H1 (cell line): Measurements from ENCODE around the gene DLL1. TPM values are rescaled to one million over a fixed set of nuclear protein-coding genes. Genes with fewer than 3 reads are reported as not detected.

Source experiments
- CTCF ChIA-PET: fragments of 300-600 bp; sonication (Branson Sonifier 250); formaldehyde crosslinking; loops from one replicate; lab custom pipeline; 2021; ENCODE audit not compliant: partially characterized antibody; lab: Charles Lee
- POLR2A ChIA-PET: fragments of 300-600 bp; sonication (Branson Sonifier 250); formaldehyde crosslinking; loops from one replicate; lab custom pipeline; 2021; ENCODE audit warnings: inconsistent platforms; ENCODE audit not compliant: partially characterized antibody; lab: Charles Lee
- DNase-seq, 2 experiments: peaks; one replicate each; pipeline versions ENCODE4 v3.0.0 to v3.0.0-alpha.2; 2010 to 2022; ENCODE audit warnings: low spot score in 2 of 2, low read depth in 1 of 2, mixed read lengths in 1 of 2
- FAIRE-seq: peaks from 2 replicates; lab custom pipeline; 2011; peaks lifted over from hg19 to GRCh38; lab: Jason Lieb, UNC
- H2AFZ ChIP-seq: 2 replicates; pipeline ENCODE4 v1.8.1; 2012; ENCODE audit warnings: low read length, inconsistent platforms
- H2AK5ac ChIP-seq: 2 replicates; pipeline ENCODE4 v1.6.1; 2013; ENCODE audit warnings: low read depth, low read length
- H2BK120ac ChIP-seq: replicated peaks from 2 replicates; pipeline ENCODE3; 2013; ENCODE audit warnings: low read depth, low read length, inconsistent platforms
- H2BK12ac ChIP-seq: 2 replicates; pipeline ENCODE4 v1.6.1; 2013; ENCODE audit warnings: low read depth, low read length
- H2BK15ac ChIP-seq: 2 replicates; pipeline ENCODE4 v1.6.1; 2013; ENCODE audit warnings: low read length
- H2BK20ac ChIP-seq: 2 replicates; pipeline ENCODE4 v1.6.1; 2013; ENCODE audit warnings: low read length
- H2BK5ac ChIP-seq: 2 replicates; pipeline ENCODE4 v1.6.1; 2013; ENCODE audit warnings: low read depth, low read length
- H3K14ac ChIP-seq: 2 replicates; pipeline ENCODE4 v1.6.1; 2013; ENCODE audit warnings: inconsistent platforms; ENCODE audit not compliant: insufficient read length
- H3K18ac ChIP-seq: 2 replicates; pipeline ENCODE4 v1.6.1; 2013; ENCODE audit warnings: low read length; ENCODE audit errors: extremely low read depth
- H3K23ac ChIP-seq: 2 replicates; pipeline ENCODE4 v1.6.1; 2013; ENCODE audit warnings: inconsistent platforms; ENCODE audit not compliant: insufficient read length
- H3K23me2 ChIP-seq: 2 replicates; pipeline ENCODE4 v1.6.1; 2013; ENCODE audit warnings: low read depth, low read length
- H3K27ac ChIP-seq: 2 replicates; pipeline ENCODE4 v1.6.1; 2011; ENCODE audit warnings: low read depth, low read length, inconsistent platforms
- H3K27me3 ChIP-seq, 4 experiments: replicated peaks in 1 of 4; 1 replicate in 1 of 4; 2 replicates in 3 of 4; pipeline versions ENCODE4 v1.6.1 to v1.8.1; 2011 to 2013; ENCODE audit warnings: low read length in 3 of 4, mild to moderate bottlenecking in 3 of 4, inconsistent platforms in 2 of 4, mixed read lengths in 2 of 4, moderate library complexity in 1 of 4; ENCODE audit not compliant: control insufficient read depth in 3 of 4, insufficient read depth in 3 of 4; ENCODE audit errors: extremely low read depth in 1 of 4
- H3K36me3 ChIP-seq, 4 experiments: 2 replicates each; pipeline versions ENCODE4 v1.6.1 to v1.8.1; 2011 to 2013; ENCODE audit warnings: mild to moderate bottlenecking in 4 of 4, low read length in 3 of 4, moderate library complexity in 2 of 4, control low read depth in 1 of 4, inconsistent platforms in 1 of 4; ENCODE audit not compliant: insufficient read depth in 4 of 4, control insufficient read depth in 2 of 4
- H3K4ac ChIP-seq: replicated peaks from 2 replicates; pipeline ENCODE3; 2013; ENCODE audit warnings: low read length, low read depth, mixed read lengths, inconsistent platforms; ENCODE audit not compliant: insufficient read length
- H3K4me1 ChIP-seq, 4 experiments: replicated peaks in 1 of 4; 1 replicate in 1 of 4; 2 replicates in 3 of 4; pipeline versions ENCODE4 v1.6.1 to v1.8.1; 2011 to 2013; ENCODE audit warnings: low read length in 3 of 4, inconsistent platforms in 2 of 4, mixed read lengths in 1 of 4; ENCODE audit not compliant: insufficient read depth in 4 of 4, control insufficient read depth in 3 of 4
- H3K4me2 ChIP-seq, 2 experiments: 2 replicates each; pipeline versions ENCODE4 v1.6.1 to v1.8.1; 2011 to 2013; ENCODE audit warnings: low read depth in 2 of 2, low read length in 2 of 2, control low read depth in 1 of 2, inconsistent platforms in 1 of 2, mild to moderate bottlenecking in 1 of 2; ENCODE audit not compliant: insufficient read depth in 1 of 2
- H3K4me3 ChIP-seq, 4 experiments: fragments of 200-600, 300-600 bp in 1 of 4; sonication (generic), shearing (Covaris generic), sonication (Bioruptor Twin) in 1 of 4; 2 replicates each; pipeline versions ENCODE4 v1.5.1 to v1.8.1; 2011 to 2016; ENCODE audit warnings: low read length in 4 of 4, low read depth in 3 of 4, control low read depth in 2 of 4, inconsistent platforms in 2 of 4, mild to moderate bottlenecking in 2 of 4, mixed read lengths in 1 of 4, moderate library complexity in 1 of 4; ENCODE audit not compliant: insufficient read depth in 2 of 4; ENCODE audit errors: extremely low read depth in 1 of 4
- H3K56ac ChIP-seq: replicated peaks from 2 replicates; pipeline ENCODE3; 2013; ENCODE audit warnings: low read depth, mild to moderate bottlenecking, mixed read lengths, low read length, inconsistent platforms; ENCODE audit not compliant: insufficient read length
- H3K79me1 ChIP-seq: 2 replicates; pipeline ENCODE4 v1.6.1; 2013; ENCODE audit warnings: low read depth, low read length, control low read depth
- H3K79me2 ChIP-seq, 2 experiments: 2 replicates each; pipeline versions ENCODE4 v1.6.1 to v1.8.1; 2012 to 2013; ENCODE audit warnings: low read length in 2 of 2, mild to moderate bottlenecking in 2 of 2, inconsistent platforms in 1 of 2; ENCODE audit not compliant: insufficient read depth in 2 of 2, control insufficient read depth in 1 of 2
- H3K9ac ChIP-seq, 4 experiments: replicated peaks in 1 of 4; 1 replicate in 1 of 4; 2 replicates in 3 of 4; pipeline versions ENCODE4 v1.6.1 to v1.8.1; 2011 to 2013; ENCODE audit warnings: low read depth in 3 of 4, low read length in 3 of 4, control low read depth in 2 of 4, mild to moderate bottlenecking in 2 of 4, moderate library complexity in 2 of 4, inconsistent platforms in 1 of 4; ENCODE audit errors: extremely low read depth in 1 of 4
- H3K9me3 ChIP-seq, 2 experiments: 2 replicates each; pipeline versions ENCODE4 v1.6.1 to v1.8.1; 2012 to 2013; ENCODE audit warnings: mild to moderate bottlenecking in 2 of 2, moderate library complexity in 2 of 2, control low read depth in 1 of 2, inconsistent platforms in 1 of 2, low read depth in 1 of 2, low read length in 1 of 2, mixed read lengths in 1 of 2; ENCODE audit not compliant: insufficient read depth in 2 of 2
- H4K20me1 ChIP-seq, 2 experiments: replicated peaks in 1 of 2; 2 replicates each; pipeline versions ENCODE3 to v1.8.1; 2011 to 2013; ENCODE audit warnings: inconsistent platforms in 2 of 2, low read length in 2 of 2, mild to moderate bottlenecking in 1 of 2; ENCODE audit not compliant: insufficient read depth in 2 of 2, control insufficient read depth in 1 of 2
- H4K5ac ChIP-seq: 2 replicates; pipeline ENCODE4 v1.6.1; 2013; ENCODE audit warnings: low read length, low read depth, mixed read lengths, inconsistent platforms; ENCODE audit not compliant: insufficient read length
- H4K8ac ChIP-seq: 2 replicates; pipeline ENCODE4 v1.8.0; 2013; ENCODE audit warnings: mild to moderate bottlenecking, moderate library complexity, low read length, inconsistent platforms; ENCODE audit not compliant: insufficient read depth; ENCODE audit errors: extremely low read depth
- H4K91ac ChIP-seq: replicated peaks from 2 replicates; pipeline ENCODE3; 2013; ENCODE audit warnings: low read length, mixed read lengths, inconsistent platforms; ENCODE audit not compliant: insufficient read length
- BRCA1 ChIP-seq: IDR thresholded peaks from 2 replicates; pipeline ENCODE4 v1.6.1; 2012; ENCODE audit warnings: low read depth, low read length, improper control_type of control experiment
- E2F6 ChIP-seq: IDR thresholded peaks from 2 replicates; pipeline ENCODE4 v1.6.1; 2012; ENCODE audit warnings: inconsistent platforms
- MAX ChIP-seq: IDR thresholded peaks from 2 replicates; pipeline ENCODE4 v1.6.1; 2012; ENCODE audit warnings: inconsistent platforms
- WGBS, 2 experiments: shearing (Covaris generic) in 1 of 2; methylation state at CpG; one replicate each; pipeline versions ENCODE4 v1.1.6 to v1.1.7; 2013 to 2015; ENCODE audit warnings: low lambda C conversion rate in 2 of 2, mixed read lengths in 2 of 2, inconsistent platforms in 1 of 2, low coverage in 1 of 2, missing lambda C conversion rate in 1 of 2; ENCODE audit not compliant: insufficient replicate concordance in 2 of 2, insufficient coverage in 1 of 2, insufficient read length in 1 of 2; ENCODE audit errors: extremely low coverage in 1 of 2, missing lambda C conversion rate in 1 of 2; 5-methylcytosine and 5-hydroxymethylcytosine counted together
- polyA plus RNA-seq, 7 experiments: library from polyadenylated mRNA; depleted of rRNA in 3 of 7; stranded (reverse) in 5 of 7; unstranded in 2 of 7; fragments of >200 nt in 5 of 7; fragments of 200-250 nt in 2 of 7; gene quantifications; 1 replicate in 5 of 7; 2 replicates in 1 of 7; 4 replicates in 1 of 7; pipeline versions ENCODE4 v1.2.1 to v1.2.3, GENCODE V29; 2011 to 2013; ENCODE audit warnings: missing spikeins in 2 of 7, mixed read lengths in 2 of 7
- total RNA-seq: library from RNA; stranded (reverse); fragmentation: NEBNext Ultra II Directional; extraction: Animal tissue kit (Norgen Biotek cat#: 25700); gene quantifications from 2 replicates; pipeline ENCODE4 v1.2.1, GENCODE V29; 2021

DLL1 gene
- total and polyA plus RNA-seq, 2 of the 8 experiments (the other 6 are each of a cell fraction or from before 2014, with no cell fraction given), result 1.7 to 3.8 TPM

- ChIA-PET POLR2A (interaction anchor here (0.7 to 2.2 kb wide), 5 partner anchors 8 to 116 kb away, joined by 3 to 10 read pairs (median 4); partner anchors contain the start of gene DLL1), CTCF (interaction anchor here (1.2 kb wide), 1 partner anchor 8 kb away, joined by 3 read pairs; no protein-coding TSS in a partner anchor)
- peak overlapping the region; percentile 65 for H3K4ac ChIP-seq
- peak overlapping the region; percentile 55 to 72 (median 64) for H3K4me3 ChIP-seq
- peak overlapping the region; percentile 90 to 93 for H3K4me2 ChIP-seq
- H2BK120ac ChIP-seq, result peak overlapping the region; percentile 56
- peak overlapping the region; percentile 44 for H4K91ac ChIP-seq
- H3K23ac ChIP-seq, result peak overlapping the region; percentile 97
- no peak for DNase-seq
- H3K36me3 ChIP-seq, result peaks cover 0 to 13% (median 3%) of the 10 kb centered on the region in 4 experiments; a peak in 2 of 8 replicates
- H4K5ac ChIP-seq, result peak overlapping the region; percentile 30
- H4K8ac ChIP-seq, result peak overlapping the region; percentile 93
- WGBS, 2 experiments, result 12% methylated on average over 29 of the region's 29 CpGs; no CpG with 5 or more reads in 1 of the 2 experiments
- H2BK5ac ChIP-seq, result no peak overlapping the region
- H3K27me3 ChIP-seq, result peaks cover 0 to 28% (median 18%) of the 10 kb centered on the region in 4 experiments; a peak in 6 of 7 replicates
- no peak overlapping the region for H2AFZ ChIP-seq
- H3K79me2 ChIP-seq, result peaks cover 0 to 19% of the 10 kb centered on the region in 2 experiments; a peak in 2 of 4 replicates
- peak overlapping the region; percentile 91 for H3K18ac ChIP-seq
- peak overlapping the region in 3 of 4 experiments; percentile 45 to 56 (median 48); a peak in 5 of 7 replicates for H3K9ac ChIP-seq
- peaks cover 0 to 2% of the 10 kb centered on the region in 2 experiments for H4K20me1 ChIP-seq
- no peak overlapping the region for H3K27ac ChIP-seq
- no peak overlapping the region for H3K14ac ChIP-seq
- no peak for TF ChIP-seq BRCA1
- peak; percentile 83 for TF ChIP-seq MAX
- peak; percentile 73 for TF ChIP-seq E2F6
- H3K4me1 ChIP-seq, result peaks cover 0 to 9% (median 0%) of the 10 kb centered on the region in 4 experiments; a peak in 3 of 7 replicates
- no peak overlapping the region for H2BK15ac ChIP-seq
- H3K79me1 ChIP-seq, result no peaks in the 10 kb centered on the region; the same call in 1 of the 2 replicates
- H3K23me2 ChIP-seq, result peaks cover 16% of the 10 kb centered on the region; the same call in 1 of the 2 replicates
- peak overlapping the region; percentile 95; the same call in 1 of the 2 replicates for H2AK5ac ChIP-seq
- peaks cover 23 to 29% of the 10 kb centered on the region in 2 experiments for H3K9me3 ChIP-seq
- H3K56ac ChIP-seq, result peak overlapping the region; percentile 50
- H2BK12ac ChIP-seq, result peak overlapping the region; percentile 71; the same call in 1 of the 2 replicates
- H2BK20ac ChIP-seq, result peak overlapping the region; percentile 6; the same call in 1 of the 2 replicates
- FAIRE-seq, result no peak
These were observed 15.0 kb upstream of the DLL1 start for GRCh38 chr6:170305805-170306323.
